ENCODE data around the gene YAE1.

YAE1 gene

GRCh38 chr7:39614299-39614698 lies 48.1 kb downstream of the YAE1 start (continued):
- TF ChIP-seq CREB5 (CRISPR knock-in tag; IDR thresholded peaks at IDR 0.05; ENCODE audit: low read depth), result no peak

GRCh38 chr7:39615350-39615975 lies 49.3 kb downstream of the YAE1 start:
- no peak for ATAC-seq
- TF ChIP-seq ZNF8 (CRISPR knock-in tag; IDR thresholded peaks at IDR 0.05) (no peak), SNAI2 (CRISPR knock-in tag; IDR thresholded peaks at IDR 0.05) (no peak), CREB5 (CRISPR knock-in tag; IDR thresholded peaks at IDR 0.05; ENCODE audit: low read depth) (no peak)

- no peak for TF ChIP-seq ISL1 (CRISPR knock-in tag; IDR thresholded peaks at IDR 0.05)
- TF ChIP-seq OSR1 (CRISPR knock-in tag; IDR thresholded peaks at IDR 0.05), result no peak
- no peak for TF ChIP-seq ZNF70 (CRISPR knock-in tag; IDR thresholded peaks at IDR 0.05)
- TF ChIP-seq ARNTL (CRISPR knock-in tag; IDR thresholded peaks at IDR 0.05; ENCODE audit: borderline replicate concordance, low read depth), result no peak
- TF ChIP-seq, protein P1, sequence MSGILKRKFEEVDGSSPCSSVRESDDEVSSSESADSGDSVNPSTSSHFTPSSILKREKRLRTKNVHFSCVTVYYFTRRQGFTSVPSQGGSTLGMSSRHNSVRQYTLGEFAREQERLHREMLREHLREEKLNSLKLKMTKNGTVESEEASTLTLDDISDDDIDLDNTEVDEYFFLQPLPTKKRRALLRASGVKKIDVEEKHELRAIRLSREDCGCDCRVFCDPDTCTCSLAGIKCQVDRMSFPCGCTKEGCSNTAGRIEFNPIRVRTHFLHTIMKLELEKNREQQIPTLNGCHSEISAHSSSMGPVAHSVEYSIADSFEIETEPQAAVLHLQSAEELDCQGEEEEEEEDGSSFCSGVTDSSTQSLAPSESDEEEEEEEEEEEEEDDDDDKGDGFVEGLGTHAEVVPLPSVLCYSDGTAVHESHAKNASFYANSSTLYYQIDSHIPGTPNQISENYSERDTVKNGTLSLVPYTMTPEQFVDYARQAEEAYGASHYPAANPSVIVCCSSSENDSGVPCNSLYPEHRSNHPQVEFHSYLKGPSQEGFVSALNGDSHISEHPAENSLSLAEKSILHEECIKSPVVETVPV (CRISPR knock-in tag; IDR thresholded peaks at IDR 0.05), result no peak
- no peak for TF ChIP-seq TOX (CRISPR knock-in tag; IDR thresholded peaks at IDR 0.05; ENCODE audit: borderline replicate concordance)
- no peak for TF ChIP-seq ESRRG (CRISPR knock-in tag; IDR thresholded peaks at IDR 0.05)
- TF ChIP-seq ZFP30 (CRISPR knock-in tag; IDR thresholded peaks at IDR 0.05), result no peak
- TF ChIP-seq SNAI2 (CRISPR knock-in tag; IDR thresholded peaks at IDR 0.05), result no peak
- TF ChIP-seq CREB5 (CRISPR knock-in tag; IDR thresholded peaks at IDR 0.05; ENCODE audit: low read depth), result no peak
- no peak for TF ChIP-seq ZNF565 (CRISPR knock-in tag; conservative IDR thresholded peaks at IDR 0.05; ENCODE audit: low read depth)
- no peak for TF ChIP-seq ZNF8 (CRISPR knock-in tag; IDR thresholded peaks at IDR 0.05)
- TF ChIP-seq ZFP3 (CRISPR knock-in tag; IDR thresholded peaks at IDR 0.05), result no peak
- TF ChIP-seq TCF4 (CRISPR knock-in tag; IDR thresholded peaks at IDR 0.05; ENCODE audit: borderline replicate concordance), result no peak
- TF ChIP-seq, protein P2, sequence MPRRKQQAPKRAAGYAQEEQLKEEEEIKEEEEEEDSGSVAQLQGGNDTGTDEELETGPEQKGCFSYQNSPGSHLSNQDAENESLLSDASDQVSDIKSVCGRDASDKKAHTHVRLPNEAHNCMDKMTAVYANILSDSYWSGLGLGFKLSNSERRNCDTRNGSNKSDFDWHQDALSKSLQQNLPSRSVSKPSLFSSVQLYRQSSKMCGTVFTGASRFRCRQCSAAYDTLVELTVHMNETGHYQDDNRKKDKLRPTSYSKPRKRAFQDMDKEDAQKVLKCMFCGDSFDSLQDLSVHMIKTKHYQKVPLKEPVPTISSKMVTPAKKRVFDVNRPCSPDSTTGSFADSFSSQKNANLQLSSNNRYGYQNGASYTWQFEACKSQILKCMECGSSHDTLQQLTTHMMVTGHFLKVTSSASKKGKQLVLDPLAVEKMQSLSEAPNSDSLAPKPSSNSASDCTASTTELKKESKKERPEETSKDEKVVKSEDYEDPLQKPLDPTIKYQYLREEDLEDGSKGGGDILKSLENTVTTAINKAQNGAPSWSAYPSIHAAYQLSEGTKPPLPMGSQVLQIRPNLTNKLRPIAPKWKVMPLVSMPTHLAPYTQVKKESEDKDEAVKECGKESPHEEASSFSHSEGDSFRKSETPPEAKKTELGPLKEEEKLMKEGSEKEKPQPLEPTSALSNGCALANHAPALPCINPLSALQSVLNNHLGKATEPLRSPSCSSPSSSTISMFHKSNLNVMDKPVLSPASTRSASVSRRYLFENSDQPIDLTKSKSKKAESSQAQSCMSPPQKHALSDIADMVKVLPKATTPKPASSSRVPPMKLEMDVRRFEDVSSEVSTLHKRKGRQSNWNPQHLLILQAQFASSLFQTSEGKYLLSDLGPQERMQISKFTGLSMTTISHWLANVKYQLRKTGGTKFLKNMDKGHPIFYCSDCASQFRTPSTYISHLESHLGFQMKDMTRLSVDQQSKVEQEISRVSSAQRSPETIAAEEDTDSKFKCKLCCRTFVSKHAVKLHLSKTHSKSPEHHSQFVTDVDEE (CRISPR knock-in tag; IDR thresholded peaks at IDR 0.05), result no peak
- TF ChIP-seq, protein P3, sequence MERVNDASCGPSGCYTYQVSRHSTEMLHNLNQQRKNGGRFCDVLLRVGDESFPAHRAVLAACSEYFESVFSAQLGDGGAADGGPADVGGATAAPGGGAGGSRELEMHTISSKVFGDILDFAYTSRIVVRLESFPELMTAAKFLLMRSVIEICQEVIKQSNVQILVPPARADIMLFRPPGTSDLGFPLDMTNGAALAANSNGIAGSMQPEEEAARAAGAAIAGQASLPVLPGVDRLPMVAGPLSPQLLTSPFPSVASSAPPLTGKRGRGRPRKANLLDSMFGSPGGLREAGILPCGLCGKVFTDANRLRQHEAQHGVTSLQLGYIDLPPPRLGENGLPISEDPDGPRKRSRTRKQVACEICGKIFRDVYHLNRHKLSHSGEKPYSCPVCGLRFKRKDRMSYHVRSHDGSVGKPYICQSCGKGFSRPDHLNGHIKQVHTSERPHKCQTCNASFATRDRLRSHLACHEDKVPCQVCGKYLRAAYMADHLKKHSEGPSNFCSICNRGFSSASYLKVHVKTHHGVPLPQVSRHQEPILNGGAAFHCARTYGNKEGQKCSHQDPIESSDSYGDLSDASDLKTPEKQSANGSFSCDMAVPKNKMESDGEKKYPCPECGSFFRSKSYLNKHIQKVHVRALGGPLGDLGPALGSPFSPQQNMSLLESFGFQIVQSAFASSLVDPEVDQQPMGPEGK (CRISPR knock-in tag; IDR thresholded peaks at IDR 0.05; ENCODE audit: borderline replicate concordance), result no peak
- TF ChIP-seq RARB (CRISPR knock-in tag; IDR thresholded peaks at IDR 0.05), result no peak
- no peak for TF ChIP-seq BACH2 (CRISPR knock-in tag; IDR thresholded peaks at IDR 0.05; ENCODE audit: borderline replicate concordance)
- ATAC-seq, result no peak
Measured at GRCh38 chr7:39616138-39616537, 49.9 kb downstream of the YAE1 start.

Measured in SK-N-SH treated with all-trans-retinoic acid at 6 μM for 48 hours (cell line).